Liver (tissue), 9 donors: ENCODE measurements around the gene SPART. TPM values are rescaled to one million over a fixed set of nuclear protein-coding genes. Genes with fewer than 3 reads are reported as not detected.

ENCODE experiments used
- DNase-seq: peaks from one replicate; pipeline ENCODE4 v3.0.0-alpha.2; 2017; ENCODE audit warnings: low spot score
- H3K27ac ChIP-seq, 2 donors: one replicate each; pipeline ENCODE4 v1.7.0; 2013; ENCODE audit warnings: inconsistent platforms in 2 of 2, low read length in 2 of 2, control low read depth in 1 of 2, low read depth in 1 of 2, mild to moderate bottlenecking in 1 of 2
- H3K27me3 ChIP-seq, 4 donors: one replicate each; pipeline versions ENCODE4 v1.6.1 to v1.7.0; 2013; ENCODE audit warnings: low read length in 3 of 4, inconsistent platforms in 1 of 4, mild to moderate bottlenecking in 1 of 4, moderate library complexity in 1 of 4; ENCODE audit not compliant: control insufficient read depth in 4 of 4, insufficient read depth in 4 of 4
- H3K36me3 ChIP-seq, 4 donors: one replicate each; pipeline versions ENCODE4 v1.6.1 to v1.7.0; 2013; ENCODE audit warnings: low read length in 3 of 4, mild to moderate bottlenecking in 3 of 4, low read depth in 1 of 4, moderate library complexity in 1 of 4; ENCODE audit not compliant: control insufficient read depth in 4 of 4, insufficient read depth in 3 of 4
- H3K4me1 ChIP-seq, 4 donors: one replicate each; pipeline versions ENCODE4 v1.6.1 to v1.7.0; 2013; ENCODE audit warnings: low read length in 3 of 4, mild to moderate bottlenecking in 3 of 4, moderate library complexity in 1 of 4; ENCODE audit not compliant: control insufficient read depth in 4 of 4, insufficient read depth in 4 of 4
- H3K4me3 ChIP-seq, 3 donors: one replicate each; pipeline versions ENCODE4 v1.6.1 to v1.7.0; 2013; ENCODE audit warnings: low read length in 3 of 3, control low read depth in 1 of 3, low read depth in 1 of 3, mild to moderate bottlenecking in 1 of 3
- H3K9ac ChIP-seq, 2 donors: one replicate each; pipeline ENCODE4 v1.7.0; 2013; ENCODE audit warnings: low read length in 2 of 2, mild to moderate bottlenecking in 2 of 2, moderate library complexity in 2 of 2, control low read depth in 1 of 2, low read depth in 1 of 2
- H3K9me3 ChIP-seq, 4 donors: one replicate each; pipeline versions ENCODE4 v1.6.1 to v1.7.0; 2013; ENCODE audit warnings: low read length in 3 of 4; ENCODE audit not compliant: control insufficient read depth in 4 of 4
- EGR1 ChIP-seq, 2 donors: IDR thresholded peaks; 2 replicates each; pipeline ENCODE4 v1.6.1; 2016 to 2018; ENCODE audit warnings: antibody characterized with exemption in 2 of 2, low read depth in 2 of 2
- FOXA2 ChIP-seq: IDR thresholded peaks from 2 replicates; pipeline ENCODE4 v1.6.1; 2016; ENCODE audit warnings: antibody characterized with exemption
- HNF4A ChIP-seq, 2 donors: conservative IDR thresholded peaks; 2 replicates each; pipeline ENCODE4 v1.6.1; 2016; ENCODE audit warnings: antibody characterized with exemption in 2 of 2, mild to moderate bottlenecking in 2 of 2
- HNF4G ChIP-seq: IDR thresholded peaks from 2 replicates; pipeline ENCODE4 v1.6.1; 2016; ENCODE audit warnings: antibody characterized with exemption
- JUND ChIP-seq, 2 donors: IDR thresholded peaks; 2 replicates each; pipeline ENCODE4 v1.6.1; 2016; ENCODE audit warnings: antibody characterized with exemption in 2 of 2
- RAD21 ChIP-seq, 2 donors: IDR thresholded peaks; 2 replicates each; pipeline ENCODE4 v1.6.1; 2016; ENCODE audit warnings: antibody characterized with exemption in 2 of 2, mild to moderate bottlenecking in 2 of 2
- SP1 ChIP-seq: IDR thresholded peaks from 2 replicates; pipeline ENCODE4 v1.6.1; 2018; ENCODE audit warnings: antibody characterized with exemption, mild to moderate bottlenecking
- TAF1 ChIP-seq: conservative IDR thresholded peaks from 2 replicates; pipeline ENCODE4 v1.6.1; 2016; ENCODE audit warnings: antibody characterized with exemption, mild to moderate bottlenecking
- YY1 ChIP-seq: IDR thresholded peaks from 2 replicates; pipeline ENCODE4 v1.6.1; 2016; ENCODE audit warnings: antibody characterized with exemption, mild to moderate bottlenecking
- WGBS: extraction: QIAGEN DNeasy Blood & Tissue Kit; methylation state at CpG from one replicate; pipeline ENCODE4 v1.1.7; 2013; 5-methylcytosine and 5-hydroxymethylcytosine counted together
- polyA plus RNA-seq, 2 donors: library from polyadenylated mRNA; stranded (reverse) in 1 of 2; unstranded in 1 of 2; fragments of 200-250 nt in 1 of 2; fragments of >200 nt in 1 of 2; fragmentation: Nextera tagmentation in 1 of 2; extraction: Ambion mirVana in 1 of 2; gene quantifications; one replicate each; pipeline versions ENCODE4 v1.2.1 to v1.2.3, GENCODE V29; 2013 to 2015
- total RNA-seq, 2 donors: library from RNA; depleted of rRNA; stranded (reverse); fragments of >200 nt; gene quantifications; one replicate each; pipeline ENCODE4 v1.2.3, GENCODE V29; 2014
- TF ChIP-seq, protein P1 (sequence below): IDR thresholded peaks from 2 replicates; pipeline ENCODE4 v1.6.1; 2016; ENCODE audit warnings: antibody characterized with exemption
- TF ChIP-seq, protein P2 (sequence below): IDR thresholded peaks from 2 replicates; pipeline ENCODE4 v1.6.1; 2016; ENCODE audit warnings: antibody characterized with exemption
- TF ChIP-seq, protein P3 (sequence below): fragments of 150-350 bp; IDR thresholded peaks from 2 replicates; pipeline ENCODE4 v1.5.1; 2017; ENCODE audit warnings: improper control_type of control experiment, low read depth, low read length; ENCODE audit not compliant: missing input control
- TF ChIP-seq, protein P4 (sequence below): IDR thresholded peaks from 2 replicates; pipeline ENCODE4 v1.6.1; 2016; ENCODE audit warnings: antibody characterized with exemption, mild to moderate bottlenecking
- TF ChIP-seq, protein P5 (sequence below): IDR thresholded peaks from 2 replicates; pipeline ENCODE4 v1.6.1; 2016; ENCODE audit warnings: antibody characterized with exemption
- donor health status: healthy.
- donor health status: healthy.
- donor health status: healthy.
- donor health status: healthy.
- donor health status: healthy.

Gene SPART
- total and polyA plus RNA-seq, 4 donors: 6.9 to 15.3 (median 11.0) TPM

DNA sequence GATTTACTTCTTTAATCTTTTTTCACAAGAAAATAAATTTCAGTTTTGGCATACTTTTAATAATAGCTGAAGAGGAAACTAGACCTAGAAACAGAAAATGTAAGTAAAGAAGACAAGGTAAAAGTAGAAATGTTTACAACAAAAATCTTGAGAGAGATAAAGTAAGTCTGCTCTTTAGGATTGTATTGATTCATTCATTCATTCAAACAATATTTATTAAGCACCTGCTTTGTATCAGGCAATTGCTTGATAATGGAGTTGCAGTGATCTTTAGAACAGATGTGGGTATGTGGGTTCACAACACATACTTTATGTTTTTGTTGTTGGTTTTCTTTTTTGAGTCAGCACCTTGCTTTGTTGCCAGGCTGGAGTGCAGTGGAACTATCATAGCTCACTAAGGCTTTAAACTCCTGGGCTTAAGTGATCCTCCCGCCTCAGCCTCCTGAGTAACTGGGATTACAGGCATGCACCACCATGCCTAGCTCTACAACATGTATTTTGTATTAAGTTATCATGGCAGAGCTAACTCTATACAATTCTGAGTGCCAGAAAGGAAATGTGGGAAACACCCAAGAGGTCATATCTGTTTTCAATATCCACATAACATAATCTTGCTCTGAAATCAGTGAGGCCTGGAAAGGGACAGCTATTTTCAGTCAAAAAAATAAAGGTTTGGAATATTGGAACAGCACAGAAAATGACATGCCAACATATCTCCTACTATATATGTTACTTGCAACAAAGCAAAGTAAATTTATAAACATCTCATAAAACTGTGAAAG lies 8.8 kb upstream of the SPART start:
- Histone ChIP-seq H3K36me3 (no peaks in the 10 kb centered on the region), H3K27ac (no peak overlapping the region), H3K9me3 (no peaks in the 10 kb centered on the region), H3K4me1 (peaks cover 0 to 27% (median 23%) of the 10 kb centered on the region in 4 donors), H3K27me3 (no peaks in the 10 kb centered on the region), H3K9ac (no peak overlapping the region), H3K4me3 (no peak overlapping the region)
- WGBS: 97% methylated on average over 1 of the region's 1 CpG
- TF ChIP-seq YY1 (no peak), EGR1 (IDR thresholded peaks at IDR 0.05; ENCODE audit: low read depth in 2 of 2) (no peak), FOXA2 (no peak), HNF4A (conservative IDR thresholded peaks at IDR 0.05) (no peak), HNF4G (no peak), SP1 (no peak)
- TF ChIP-seq, protein P1, sequence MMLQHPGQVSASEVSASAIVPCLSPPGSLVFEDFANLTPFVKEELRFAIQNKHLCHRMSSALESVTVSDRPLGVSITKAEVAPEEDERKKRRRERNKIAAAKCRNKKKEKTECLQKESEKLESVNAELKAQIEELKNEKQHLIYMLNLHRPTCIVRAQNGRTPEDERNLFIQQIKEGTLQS: no peak
- TF ChIP-seq, protein P2, sequence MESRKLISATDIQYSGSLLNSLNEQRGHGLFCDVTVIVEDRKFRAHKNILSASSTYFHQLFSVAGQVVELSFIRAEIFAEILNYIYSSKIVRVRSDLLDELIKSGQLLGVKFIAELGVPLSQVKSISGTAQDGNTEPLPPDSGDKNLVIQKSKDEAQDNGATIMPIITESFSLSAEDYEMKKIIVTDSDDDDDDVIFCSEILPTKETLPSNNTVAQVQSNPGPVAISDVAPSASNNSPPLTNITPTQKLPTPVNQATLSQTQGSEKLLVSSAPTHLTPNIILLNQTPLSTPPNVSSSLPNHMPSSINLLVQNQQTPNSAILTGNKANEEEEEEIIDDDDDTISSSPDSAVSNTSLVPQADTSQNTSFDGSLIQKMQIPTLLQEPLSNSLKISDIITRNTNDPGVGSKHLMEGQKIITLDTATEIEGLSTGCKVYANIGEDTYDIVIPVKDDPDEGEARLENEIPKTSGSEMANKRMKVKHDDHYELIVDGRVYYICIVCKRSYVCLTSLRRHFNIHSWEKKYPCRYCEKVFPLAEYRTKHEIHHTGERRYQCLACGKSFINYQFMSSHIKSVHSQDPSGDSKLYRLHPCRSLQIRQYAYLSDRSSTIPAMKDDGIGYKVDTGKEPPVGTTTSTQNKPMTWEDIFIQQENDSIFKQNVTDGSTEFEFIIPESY: no peak
- TF ChIP-seq, protein P3, sequence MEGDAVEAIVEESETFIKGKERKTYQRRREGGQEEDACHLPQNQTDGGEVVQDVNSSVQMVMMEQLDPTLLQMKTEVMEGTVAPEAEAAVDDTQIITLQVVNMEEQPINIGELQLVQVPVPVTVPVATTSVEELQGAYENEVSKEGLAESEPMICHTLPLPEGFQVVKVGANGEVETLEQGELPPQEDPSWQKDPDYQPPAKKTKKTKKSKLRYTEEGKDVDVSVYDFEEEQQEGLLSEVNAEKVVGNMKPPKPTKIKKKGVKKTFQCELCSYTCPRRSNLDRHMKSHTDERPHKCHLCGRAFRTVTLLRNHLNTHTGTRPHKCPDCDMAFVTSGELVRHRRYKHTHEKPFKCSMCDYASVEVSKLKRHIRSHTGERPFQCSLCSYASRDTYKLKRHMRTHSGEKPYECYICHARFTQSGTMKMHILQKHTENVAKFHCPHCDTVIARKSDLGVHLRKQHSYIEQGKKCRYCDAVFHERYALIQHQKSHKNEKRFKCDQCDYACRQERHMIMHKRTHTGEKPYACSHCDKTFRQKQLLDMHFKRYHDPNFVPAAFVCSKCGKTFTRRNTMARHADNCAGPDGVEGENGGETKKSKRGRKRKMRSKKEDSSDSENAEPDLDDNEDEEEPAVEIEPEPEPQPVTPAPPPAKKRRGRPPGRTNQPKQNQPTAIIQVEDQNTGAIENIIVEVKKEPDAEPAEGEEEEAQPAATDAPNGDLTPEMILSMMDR: no peak
- TF ChIP-seq, protein P4, sequence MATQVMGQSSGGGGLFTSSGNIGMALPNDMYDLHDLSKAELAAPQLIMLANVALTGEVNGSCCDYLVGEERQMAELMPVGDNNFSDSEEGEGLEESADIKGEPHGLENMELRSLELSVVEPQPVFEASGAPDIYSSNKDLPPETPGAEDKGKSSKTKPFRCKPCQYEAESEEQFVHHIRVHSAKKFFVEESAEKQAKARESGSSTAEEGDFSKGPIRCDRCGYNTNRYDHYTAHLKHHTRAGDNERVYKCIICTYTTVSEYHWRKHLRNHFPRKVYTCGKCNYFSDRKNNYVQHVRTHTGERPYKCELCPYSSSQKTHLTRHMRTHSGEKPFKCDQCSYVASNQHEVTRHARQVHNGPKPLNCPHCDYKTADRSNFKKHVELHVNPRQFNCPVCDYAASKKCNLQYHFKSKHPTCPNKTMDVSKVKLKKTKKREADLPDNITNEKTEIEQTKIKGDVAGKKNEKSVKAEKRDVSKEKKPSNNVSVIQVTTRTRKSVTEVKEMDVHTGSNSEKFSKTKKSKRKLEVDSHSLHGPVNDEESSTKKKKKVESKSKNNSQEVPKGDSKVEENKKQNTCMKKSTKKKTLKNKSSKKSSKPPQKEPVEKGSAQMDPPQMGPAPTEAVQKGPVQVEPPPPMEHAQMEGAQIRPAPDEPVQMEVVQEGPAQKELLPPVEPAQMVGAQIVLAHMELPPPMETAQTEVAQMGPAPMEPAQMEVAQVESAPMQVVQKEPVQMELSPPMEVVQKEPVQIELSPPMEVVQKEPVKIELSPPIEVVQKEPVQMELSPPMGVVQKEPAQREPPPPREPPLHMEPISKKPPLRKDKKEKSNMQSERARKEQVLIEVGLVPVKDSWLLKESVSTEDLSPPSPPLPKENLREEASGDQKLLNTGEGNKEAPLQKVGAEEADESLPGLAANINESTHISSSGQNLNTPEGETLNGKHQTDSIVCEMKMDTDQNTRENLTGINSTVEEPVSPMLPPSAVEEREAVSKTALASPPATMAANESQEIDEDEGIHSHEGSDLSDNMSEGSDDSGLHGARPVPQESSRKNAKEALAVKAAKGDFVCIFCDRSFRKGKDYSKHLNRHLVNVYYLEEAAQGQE: no peak
- TF ChIP-seq, protein P5, sequence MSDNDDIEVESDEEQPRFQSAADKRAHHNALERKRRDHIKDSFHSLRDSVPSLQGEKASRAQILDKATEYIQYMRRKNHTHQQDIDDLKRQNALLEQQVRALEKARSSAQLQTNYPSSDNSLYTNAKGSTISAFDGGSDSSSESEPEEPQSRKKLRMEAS: no peak
- no peak for DNase-seq

DNA sequence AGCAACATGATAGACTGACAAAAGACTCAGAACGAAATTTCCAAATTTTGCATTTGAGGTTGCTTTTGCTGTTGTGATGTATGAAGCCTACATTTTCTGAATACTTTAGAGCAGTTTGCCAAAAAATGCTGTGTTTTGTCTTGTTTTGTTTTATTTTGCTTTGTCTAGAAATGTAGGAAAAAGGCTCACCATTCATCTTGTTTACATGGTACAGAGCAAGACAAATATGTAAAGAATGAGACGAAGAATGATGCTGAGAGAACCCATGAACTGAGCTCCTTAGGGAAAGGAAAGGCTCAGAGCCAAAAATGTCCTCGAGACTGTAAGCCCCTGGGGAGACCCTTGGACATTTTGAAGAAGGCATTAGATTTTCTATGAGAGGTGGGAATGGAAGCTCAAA lies 6.8 kb upstream of the SPART start:
- H3K4me3 ChIP-seq: no peak overlapping the region
- WGBS: 85% methylated on average over 3 of the region's 3 CpGs
- H3K27me3 ChIP-seq: no peaks in the 10 kb centered on the region
- no peaks in the 10 kb centered on the region for H3K9me3 ChIP-seq
- TF ChIP-seq HNF4G: no peak
- TF ChIP-seq, protein P3: no peak
- TF ChIP-seq TAF1: no peak
- no peak for TF ChIP-seq JUND (IDR thresholded peaks at IDR 0.05)
- TF ChIP-seq YY1: no peak
- no peak for TF ChIP-seq RAD21 (IDR thresholded peaks at IDR 0.05)
- TF ChIP-seq, protein P2: no peak
- no peak for TF ChIP-seq HNF4A (conservative IDR thresholded peaks at IDR 0.05)
- peaks cover under 1 to 19% (median 12%) of the 10 kb centered on the region in 4 donors for H3K4me1 ChIP-seq
- DNase-seq: no peak
- H3K9ac ChIP-seq: no peak overlapping the region
- no peaks in the 10 kb centered on the region for H3K36me3 ChIP-seq
- no peak overlapping the region for H3K27ac ChIP-seq
